ENCODE results near the gene PTGS2.

DNA sequence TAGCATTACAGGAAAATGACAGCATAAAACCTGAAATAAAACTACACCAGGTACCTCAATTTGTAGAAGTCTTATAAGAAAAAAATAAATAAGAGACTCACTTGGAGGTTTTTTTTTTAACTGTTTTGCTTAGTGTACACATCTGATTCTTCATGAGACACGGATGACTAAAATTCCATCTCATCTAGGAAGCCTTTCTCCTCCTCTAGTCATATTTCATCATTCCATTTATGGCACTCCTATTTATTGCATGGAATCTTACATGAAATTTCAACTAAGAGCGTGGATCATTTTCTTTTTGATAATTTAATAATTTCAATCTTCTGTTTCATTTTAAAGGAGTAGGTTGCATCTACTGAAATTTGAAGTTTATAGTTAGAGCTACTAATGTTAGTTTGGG is 1.6 kb upstream of the PTGS2 start:
- TF ChIP-seq PAX5 (IDR thresholded peaks at IDR 0.05; ENCODE audit: insufficient read depth, low read length, severe bottlenecking) (no peak), POU2F2 (IDR thresholded peaks at IDR 0.05; ENCODE audit: low read depth, low read length) (no peak), POLR2A (IDR thresholded peaks at IDR 0.05; ENCODE audit: low read depth, low read length) (no peak)

Data from GM12891 (cell line).